Coronary artery (tissue), 2 donors: Measurements from ENCODE around the gene RALGAPA2.

ENCODE experiments used
- DNase-seq: peaks from one replicate; pipeline ENCODE4 v3.0.0-alpha.2; 2017; ENCODE audit warnings: low spot score
- H3K27ac ChIP-seq, 2 donors: fragments of 200-600 bp; sonication (generic); one replicate each; pipeline ENCODE4 v1.5.1; 2016 to 2019
- H3K4me3 ChIP-seq: fragments of 200-600 bp; sonication (generic); 2 replicates; pipeline ENCODE4 v1.5.1; 2016; ENCODE audit warnings: mild to moderate bottlenecking, moderate library complexity
- CTCF ChIP-seq: fragments of 200-600 bp; sonication (generic); IDR thresholded peaks from one replicate; pipeline ENCODE4 v1.5.1; 2019; ENCODE audit warnings: antibody characterized with exemption

The RALGAPA2 gene

GRCh38 chr20:20687319-20687718, 25.1 kb downstream of the RALGAPA2 start:
- no peak for DNase-seq
- TF ChIP-seq CTCF = no peak
- Histone ChIP-seq H3K27ac (no peak overlapping the region), H3K4me3 (no peak overlapping the region)

- no peak for TF ChIP-seq CTCF
- H3K4me3 ChIP-seq = no peak overlapping the region
- no peak for DNase-seq
- H3K27ac ChIP-seq = no peak overlapping the region
Measured at GRCh38 chr20:20685635-20686034, 26.8 kb downstream of the RALGAPA2 start.

- DNase-seq = no peak
- Histone ChIP-seq H3K4me3 (no peak overlapping the region), H3K27ac (no peak overlapping the region)
- TF ChIP-seq CTCF = no peak
Measured at GRCh38 chr20:20683481-20684321, 28.7 kb downstream of the RALGAPA2 start.

- no peak overlapping the region for H3K4me3 ChIP-seq
- DNase-seq = no peak
- no peak for TF ChIP-seq CTCF
- H3K27ac ChIP-seq = no peak overlapping the region
Measured at GRCh38 chr20:20683020-20683419, 29.4 kb downstream of the RALGAPA2 start.

GRCh38 chr20:20680991-20681508, 31.4 kb downstream of the RALGAPA2 start:
- no peak overlapping the region for H3K27ac ChIP-seq
- TF ChIP-seq CTCF = no peak
- no peak for DNase-seq
- H3K4me3 ChIP-seq = no peak overlapping the region

GRCh38 chr20:20679316-20679715, 33.1 kb downstream of the RALGAPA2 start:
- no peak overlapping the region for H3K27ac ChIP-seq
- no peak for DNase-seq
- no peak for TF ChIP-seq CTCF
- H3K4me3 ChIP-seq = no peak overlapping the region

GRCh38 chr20:20677186-20677585, 35.3 kb downstream of the RALGAPA2 start:
- no peak for DNase-seq
- Histone ChIP-seq H3K4me3 (no peak overlapping the region), H3K27ac (no peak overlapping the region)
- TF ChIP-seq CTCF = no peak
